Hepatocyte (in vitro differentiated cells): ENCODE data around the gene BICDL1. TPM values are rescaled to one million over a fixed set of nuclear protein-coding genes. Genes with fewer than 3 reads are reported as not detected.

Experiments
- DNase-seq: peaks from one replicate; pipeline ENCODE4 v3.0.0-alpha.2; 2016; ENCODE audit warnings: low spot score
- H2AFZ ChIP-seq: fragments of 200-600 bp; sonication (generic); 2 replicates; pipeline ENCODE4 v1.6.0; 2016; ENCODE audit warnings: antibody characterized with exemption, mild to moderate bottlenecking
- H3K27ac ChIP-seq: fragments of 200-600 bp; sonication (generic); 2 replicates; pipeline ENCODE4 v1.5.1; 2016; ENCODE audit warnings: mild to moderate bottlenecking
- H3K27me3 ChIP-seq: fragments of 200-600 bp; sonication (generic); 2 replicates; pipeline ENCODE4 v1.6.1; 2016
- H3K36me3 ChIP-seq: fragments of 200-600 bp; sonication (generic); replicated peaks from 2 replicates; pipeline ENCODE4 v1.5.1; 2016; ENCODE audit warnings: low read depth; ENCODE audit not compliant: insufficient read depth
- H3K4me1 ChIP-seq: fragments of 200-600 bp; sonication (generic); 2 replicates; pipeline ENCODE4 v1.5.1; 2016; ENCODE audit warnings: mild to moderate bottlenecking, moderate library complexity; ENCODE audit not compliant: insufficient read depth
- H3K4me2 ChIP-seq: fragments of 200-600 bp; sonication (generic); 2 replicates; pipeline ENCODE4 v1.6.0; 2016
- H3K4me3 ChIP-seq: fragments of 200-600 bp; sonication (generic); 2 replicates; pipeline ENCODE4 v1.5.1; 2016; ENCODE audit warnings: mild to moderate bottlenecking
- H3K79me2 ChIP-seq: fragments of 200-600 bp; sonication (generic); 2 replicates; pipeline ENCODE4 v1.6.0; 2017; ENCODE audit warnings: mild to moderate bottlenecking
- H3K9me2 ChIP-seq: fragments of 200-600 bp; sonication (generic); replicated peaks from 2 replicates; pipeline ENCODE4 v1.6.0; 2017; ENCODE audit warnings: mild to moderate bottlenecking; ENCODE audit not compliant: insufficient read depth
- H3K9me3 ChIP-seq: fragments of 200-600 bp; sonication (generic); 2 replicates; pipeline ENCODE4 v1.5.1; 2016; ENCODE audit warnings: low read depth, mild to moderate bottlenecking
- H4K20me1 ChIP-seq: fragments of 200-600 bp; sonication (generic); 2 replicates; pipeline ENCODE4 v1.6.0; 2016; ENCODE audit warnings: mild to moderate bottlenecking; ENCODE audit not compliant: insufficient read depth, poor library complexity, severe bottlenecking
- CTCF ChIP-seq: fragments of 200-600 bp; sonication (generic); IDR thresholded peaks from 2 replicates; pipeline ENCODE4 v1.5.1; 2016; ENCODE audit warnings: antibody characterized with exemption, mild to moderate bottlenecking; ENCODE audit not compliant: poor library complexity
- EZH2 ChIP-seq: fragments of 200-600 bp; sonication (generic); IDR thresholded peaks from 2 replicates; pipeline ENCODE4 v1.6.1; 2016; ENCODE audit warnings: antibody characterized with exemption, mild to moderate bottlenecking, borderline replicate concordance
- EZH2phosphoT487 ChIP-seq: fragments of 200-600 bp; sonication (generic); IDR thresholded peaks from one replicate; pipeline ENCODE4 v1.6.1; 2018; ENCODE audit warnings: antibody characterized with exemption, mild to moderate bottlenecking, low read depth, moderate library complexity; ENCODE audit not compliant: unreplicated experiment, severe bottlenecking
- WGBS: methylation state at CpG from one replicate; pipeline ENCODE4 v1.1.6; 2016; ENCODE audit warnings: low lambda C conversion rate; ENCODE audit errors: missing lambda C conversion rate; 5-methylcytosine and 5-hydroxymethylcytosine counted together
- polyA plus RNA-seq: library from polyadenylated mRNA; unstranded; fragments of >200 nt; fragmentation: Nextera tagmentation; extraction: Ambion mirVana; gene quantifications from 2 replicates; pipeline ENCODE4 v1.2.1, GENCODE V29; 2016
- total RNA-seq: library from RNA; depleted of rRNA; stranded (reverse); fragments of >200 nt; gene quantifications from 2 replicates; pipeline ENCODE4 v1.2.3, GENCODE V29; 2014

Gene BICDL1
- total and polyA plus RNA-seq, 2 experiments from 2014 or later: 10.6 to 21.9 TPM

- Histone ChIP-seq H2AFZ (no peak overlapping the region), H3K9me3 (no peaks in the 10 kb centered on the region), H3K27me3 (no peaks in the 10 kb centered on the region), H4K20me1 (no peaks in the 10 kb centered on the region), H3K4me1 (no peaks in the 10 kb centered on the region), H3K36me3 (no peaks in the 10 kb centered on the region), H3K4me2 (no peak overlapping the region), H3K4me3 (no peak overlapping the region), H3K27ac (no peak overlapping the region), H3K9me2 (no peaks in the 10 kb centered on the region), H3K79me2 (no peaks in the 10 kb centered on the region)
- DNase-seq: no peak
- 95% methylated on average over 1 of the region's 1 CpG for WGBS
- TF ChIP-seq EZH2 (no peak), EZH2phosphoT487 (no peak)
Observed at GRCh38 chr12:119957135-119957534, 31.9 kb upstream of the BICDL1 start.

- 82% methylated on average over 2 of the region's 2 CpGs for WGBS
- Histone ChIP-seq H3K27ac (no peak overlapping the region), H4K20me1 (no peaks in the 10 kb centered on the region), H3K4me3 (no peak overlapping the region), H3K27me3 (no peaks in the 10 kb centered on the region), H3K4me2 (no peak overlapping the region), H3K79me2 (no peaks in the 10 kb centered on the region), H3K9me3 (no peaks in the 10 kb centered on the region), H3K9me2 (no peaks in the 10 kb centered on the region), H3K4me1 (no peaks in the 10 kb centered on the region), H2AFZ (no peak overlapping the region), H3K36me3 (no peaks in the 10 kb centered on the region)
- TF ChIP-seq EZH2 (no peak), EZH2phosphoT487 (no peak), CTCF (no peak)
- DNase-seq: no peak
Observed at GRCh38 chr12:119959435-119959834, 29.6 kb upstream of the BICDL1 start.

- no peaks in the 10 kb centered on the region for H4K20me1 ChIP-seq
- no peak overlapping the region for H3K27ac ChIP-seq
- no peak for DNase-seq
- no peak overlapping the region for H3K4me3 ChIP-seq
- no peak for TF ChIP-seq EZH2phosphoT487
- no peaks in the 10 kb centered on the region for H3K4me1 ChIP-seq
- H3K36me3 ChIP-seq: no peaks in the 10 kb centered on the region
- no peak overlapping the region for H2AFZ ChIP-seq
- H3K27me3 ChIP-seq: no peaks in the 10 kb centered on the region
- H3K4me2 ChIP-seq: no peak overlapping the region
- H3K9me2 ChIP-seq: no peaks in the 10 kb centered on the region
- H3K9me3 ChIP-seq: no peaks in the 10 kb centered on the region
- no peaks in the 10 kb centered on the region for H3K79me2 ChIP-seq
- WGBS: 90% methylated on average over 6 of the region's 6 CpGs
Observed at GRCh38 chr12:119964123-119964522, 24.9 kb upstream of the BICDL1 start.

- H3K4me1 ChIP-seq: no peaks in the 10 kb centered on the region
- no peaks in the 10 kb centered on the region for H3K27me3 ChIP-seq
- H3K36me3 ChIP-seq: no peaks in the 10 kb centered on the region
- TF ChIP-seq CTCF (no peak), EZH2phosphoT487 (no peak), EZH2 (no peak)
- 94% methylated on average over 6 of the region's 6 CpGs for WGBS
- no peak overlapping the region for H3K4me3 ChIP-seq
- H3K27ac ChIP-seq: no peak overlapping the region
- no peak overlapping the region for H3K4me2 ChIP-seq
- no peak for DNase-seq
- H2AFZ ChIP-seq: no peak overlapping the region
- H3K9me3 ChIP-seq: no peaks in the 10 kb centered on the region
- no peaks in the 10 kb centered on the region for H3K79me2 ChIP-seq
- no peaks in the 10 kb centered on the region for H3K9me2 ChIP-seq
- no peaks in the 10 kb centered on the region for H4K20me1 ChIP-seq
Observed at GRCh38 chr12:119964929-119965328, 24.1 kb upstream of the BICDL1 start.
